ENCODE measurements around the gene BPIFB4. TPM values are rescaled to one million over a fixed set of nuclear protein-coding genes. Genes with fewer than 3 reads are reported as not detected.
"Not testable (repeated sequence)": the region's sequence is repeated elsewhere in the genome, so short reads cannot be mapped to it uniquely, and the experiment has no call there.

BPIFB4 gene
- total RNA-seq, 1 experiment from 2014 or later: not detected

DNA sequence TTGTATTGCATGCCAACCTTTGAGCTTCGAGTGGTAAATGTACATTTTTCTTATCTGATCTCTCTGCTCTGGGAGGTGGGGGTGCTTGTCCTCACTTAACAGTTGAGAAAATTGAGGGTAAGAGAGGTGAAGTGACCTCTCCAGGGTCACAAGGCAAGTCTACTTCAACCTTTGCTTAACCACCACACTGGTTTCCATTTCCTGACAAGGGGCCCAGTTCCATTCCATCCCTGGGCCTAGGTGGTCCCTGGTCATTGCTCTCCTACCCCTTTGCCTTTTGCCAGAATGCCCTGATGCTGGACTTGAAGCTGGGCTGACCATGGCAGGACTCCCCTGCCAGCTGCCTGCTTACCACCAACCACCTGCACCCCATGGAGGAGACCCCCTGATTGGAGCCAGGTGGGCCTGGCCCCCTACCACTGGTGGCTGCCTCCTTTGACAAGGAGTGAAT, 35.7 kb upstream of the BPIFB4 start:
- no TSS peak for BruUV-seq (replicated peaks)
- Mint-ChIP-seq H3K4me1 (ENCODE audit: insufficient read depth, unreplicated experiment) (no peaks in the 10 kb centered on the region), H3K27me3 (ENCODE audit: insufficient read depth, unreplicated experiment) (peaks cover 28% of the 10 kb centered on the region), H3K9me3 (ENCODE audit: unreplicated experiment) (peaks cover 8% of the 10 kb centered on the region), H3K36me3 (ENCODE audit: insufficient read depth, unreplicated experiment) (peaks cover 6% of the 10 kb centered on the region), H3K4me3 (ENCODE audit: unreplicated experiment) (no peak overlapping the region), H3K27ac (ENCODE audit: low read depth, unreplicated experiment) (no peak overlapping the region)
- TF ChIP-seq, protein P1, sequence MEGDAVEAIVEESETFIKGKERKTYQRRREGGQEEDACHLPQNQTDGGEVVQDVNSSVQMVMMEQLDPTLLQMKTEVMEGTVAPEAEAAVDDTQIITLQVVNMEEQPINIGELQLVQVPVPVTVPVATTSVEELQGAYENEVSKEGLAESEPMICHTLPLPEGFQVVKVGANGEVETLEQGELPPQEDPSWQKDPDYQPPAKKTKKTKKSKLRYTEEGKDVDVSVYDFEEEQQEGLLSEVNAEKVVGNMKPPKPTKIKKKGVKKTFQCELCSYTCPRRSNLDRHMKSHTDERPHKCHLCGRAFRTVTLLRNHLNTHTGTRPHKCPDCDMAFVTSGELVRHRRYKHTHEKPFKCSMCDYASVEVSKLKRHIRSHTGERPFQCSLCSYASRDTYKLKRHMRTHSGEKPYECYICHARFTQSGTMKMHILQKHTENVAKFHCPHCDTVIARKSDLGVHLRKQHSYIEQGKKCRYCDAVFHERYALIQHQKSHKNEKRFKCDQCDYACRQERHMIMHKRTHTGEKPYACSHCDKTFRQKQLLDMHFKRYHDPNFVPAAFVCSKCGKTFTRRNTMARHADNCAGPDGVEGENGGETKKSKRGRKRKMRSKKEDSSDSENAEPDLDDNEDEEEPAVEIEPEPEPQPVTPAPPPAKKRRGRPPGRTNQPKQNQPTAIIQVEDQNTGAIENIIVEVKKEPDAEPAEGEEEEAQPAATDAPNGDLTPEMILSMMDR (IDR thresholded peaks at IDR 0.05; ENCODE audit: unreplicated experiment): no peak
- intact Hi-C loops (cut with micrococcal nuclease): no loop called here
- no peak for DNase-seq (ENCODE audit: unreplicated experiment)
- POLR2A ChIA-PET: no interaction called here
- CTCF ChIA-PET: interaction anchor here (0.6 to 0.7 kb wide), 2 partner anchors 14 to 391 kb away, joined by 3 read pairs; no protein-coding TSS in a partner anchor

DNA sequence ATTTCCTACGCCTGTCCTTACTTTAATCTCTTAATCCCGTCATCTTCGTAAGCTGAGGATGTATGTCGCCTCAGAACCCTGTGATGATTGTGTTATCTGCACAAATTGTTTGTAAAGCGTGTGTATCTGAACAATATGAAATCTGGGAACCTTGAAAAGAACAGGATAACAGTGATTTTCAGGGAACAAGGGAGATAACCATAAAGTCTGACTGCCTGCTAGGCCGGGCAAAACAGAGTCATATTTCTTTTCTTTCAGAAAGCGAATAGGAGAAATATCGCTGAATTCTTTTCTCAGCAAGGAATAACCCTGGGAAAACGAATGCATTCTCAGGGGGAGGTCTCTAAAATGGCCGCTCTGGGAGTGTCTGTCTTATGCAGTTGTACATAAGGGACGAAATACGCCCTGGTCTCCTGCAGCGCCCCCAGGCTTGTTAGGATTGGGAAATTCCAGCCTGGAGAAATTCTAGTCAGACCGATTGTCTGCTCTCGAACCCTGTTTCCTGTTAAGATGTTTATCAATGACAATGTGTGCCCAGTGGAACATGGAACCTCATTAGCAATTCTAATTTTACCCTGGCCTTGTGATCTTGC, 34.2 kb upstream of the BPIFB4 start:
- not testable (repeated sequence) for H3K4me3 Mint-ChIP-seq (ENCODE audit: unreplicated experiment); H3K27ac Mint-ChIP-seq (ENCODE audit: low read depth, unreplicated experiment); H3K4me1 Mint-ChIP-seq (ENCODE audit: insufficient read depth, unreplicated experiment)

DNA sequence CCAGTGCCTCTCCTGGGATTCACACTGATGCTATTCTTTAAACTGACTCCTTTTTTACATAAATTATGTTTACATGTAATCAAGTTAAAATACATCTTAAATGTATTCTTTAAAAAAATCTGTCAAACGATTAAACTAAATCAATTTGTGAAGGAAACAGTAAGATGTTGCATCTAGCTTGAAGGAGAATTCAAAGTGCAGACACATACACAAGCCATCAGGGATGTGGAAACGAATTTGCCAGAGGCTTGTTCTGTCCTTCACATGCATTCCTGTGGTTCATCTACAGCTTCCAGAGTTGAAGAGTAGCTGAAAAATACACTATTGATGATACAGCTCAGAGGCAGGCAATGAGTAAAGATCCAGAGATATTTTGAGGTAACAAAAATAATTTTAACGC, 33.0 kb upstream of the BPIFB4 start:
- intact Hi-C loops (cut with micrococcal nuclease): no loop called here
- Mint-ChIP-seq H3K4me1 (ENCODE audit: insufficient read depth, unreplicated experiment) (no peaks in the 10 kb centered on the region), H3K9me3 (ENCODE audit: unreplicated experiment) (peaks cover 8% of the 10 kb centered on the region)

More for the DNA sequence above, 34.2 kb upstream of the BPIFB4 start:
- H3K27me3 Mint-ChIP-seq (ENCODE audit: insufficient read depth, unreplicated experiment): peaks cover 16% of the 10 kb centered on the region
- BruUV-seq (replicated peaks); H3K9me3 Mint-ChIP-seq (ENCODE audit: unreplicated experiment); DNase-seq (ENCODE audit: unreplicated experiment); H3K36me3 Mint-ChIP-seq (ENCODE audit: insufficient read depth, unreplicated experiment); intact Hi-C loops (cut with micrococcal nuclease); POLR2A ChIA-PET: not testable (repeated sequence)
- CTCF ChIA-PET: interaction anchor here (0.6 kb wide), 1 partner anchor 320 kb away, joined by 3 read pairs; no protein-coding TSS in a partner anchor

DNA sequence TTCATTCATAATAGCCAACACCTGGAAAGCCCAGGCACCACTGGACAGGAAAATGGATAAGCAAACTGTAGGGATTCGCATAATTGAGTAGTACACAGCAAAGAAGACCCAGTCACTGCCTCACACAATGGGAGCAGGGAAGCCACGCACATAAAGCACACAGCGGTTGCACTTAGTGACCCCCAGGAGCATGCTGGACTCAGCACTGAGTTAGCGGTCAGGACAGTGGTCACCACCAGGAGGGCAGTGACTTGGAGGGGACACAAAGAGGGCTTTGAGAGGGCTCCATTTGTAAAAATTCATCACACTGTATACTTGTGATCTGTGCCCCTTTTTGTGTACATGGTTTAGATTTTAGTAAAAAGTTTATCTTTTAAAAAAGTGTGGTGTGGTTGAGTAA, 28.1 kb upstream of the BPIFB4 start:
- DNase-seq (ENCODE audit: unreplicated experiment): no peak
- intact Hi-C loops (cut with micrococcal nuclease): no loop called here
- ChIA-PET CTCF (interaction anchor here (0.6 kb wide), 1 partner anchor 259 kb away, joined by 3 read pairs; no protein-coding TSS in a partner anchor), POLR2A (no interaction called here)
- Mint-ChIP-seq H3K4me1 (ENCODE audit: insufficient read depth, unreplicated experiment) (no peaks in the 10 kb centered on the region), H3K27ac (ENCODE audit: low read depth, unreplicated experiment) (no peak overlapping the region), H3K27me3 (ENCODE audit: insufficient read depth, unreplicated experiment) (peaks cover 25% of the 10 kb centered on the region), H3K36me3 (ENCODE audit: insufficient read depth, unreplicated experiment) (no peaks in the 10 kb centered on the region), H3K4me3 (ENCODE audit: unreplicated experiment) (no peak overlapping the region), H3K9me3 (ENCODE audit: unreplicated experiment) (no peaks in the 10 kb centered on the region)
- TF ChIP-seq, protein P1 (IDR thresholded peaks at IDR 0.05; ENCODE audit: unreplicated experiment): no peak
- no TSS peak for BruUV-seq (replicated peaks)

More for the DNA sequence above, 33.0 kb upstream of the BPIFB4 start:
- Mint-ChIP-seq H3K4me3 (ENCODE audit: unreplicated experiment) (no peak overlapping the region), H3K27me3 (ENCODE audit: insufficient read depth, unreplicated experiment) (peaks cover 4% of the 10 kb centered on the region), H3K36me3 (ENCODE audit: insufficient read depth, unreplicated experiment) (peaks cover 6% of the 10 kb centered on the region), H3K27ac (ENCODE audit: low read depth, unreplicated experiment) (no peak overlapping the region)
- CTCF ChIA-PET: no interaction called here
- TF ChIP-seq, protein P1 (IDR thresholded peaks at IDR 0.05; ENCODE audit: unreplicated experiment): no peak
- POLR2A ChIA-PET: no interaction called here
- BruUV-seq (replicated peaks): no TSS peak
- DNase-seq (ENCODE audit: unreplicated experiment): no peak
